ENCODE data around the gene APP. TPM values are rescaled to one million over a fixed set of nuclear protein-coding genes. Genes with fewer than 3 reads are reported as not detected.

APP gene
- total RNA-seq, 1 experiment from 2014 or later = 531 TPM

DNA sequence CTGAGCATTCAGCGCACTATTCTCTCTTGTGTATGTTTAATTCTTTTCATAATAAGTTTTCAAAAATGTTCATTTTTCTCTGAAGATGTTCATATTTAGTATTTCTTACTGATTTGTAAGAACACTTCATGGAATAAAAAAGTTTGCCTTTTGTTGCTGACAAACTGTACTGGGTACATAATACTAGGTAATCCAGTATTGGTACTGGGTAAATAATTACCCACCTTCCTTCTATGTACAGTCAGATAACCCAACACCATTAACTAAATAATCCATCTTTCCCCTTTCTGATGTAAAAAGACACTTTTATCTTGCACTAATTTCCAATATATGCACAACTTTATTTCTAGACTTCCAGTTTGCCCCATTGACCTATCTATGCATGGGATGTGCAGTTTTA is 23.9 kb downstream of the APP start:
- no peak for DNase-seq (ENCODE audit: low spot score)
- Histone ChIP-seq H3K27ac (ENCODE audit: low read depth, low read length, poor library complexity, severe bottlenecking) (no peak overlapping the region), H3K36me3 (ENCODE audit: insufficient read depth, low read length, poor library complexity, severe bottlenecking) (no peaks in the 10 kb centered on the region), H3K4me3 (ENCODE audit: low read depth, low read length, poor library complexity, severe bottlenecking) (no peak overlapping the region), H3K27me3 (replicated peaks; ENCODE audit: insufficient read depth, low read depth, low read length, poor library complexity) (no peaks in the 10 kb centered on the region), H3K4me1 (ENCODE audit: insufficient read depth, low read length, poor library complexity, severe bottlenecking) (peaks cover 44% of the 10 kb centered on the region), H3K9me3 (ENCODE audit: low read depth, low read length, poor library complexity, severe bottlenecking) (no peaks in the 10 kb centered on the region)
- ChIA-PET CTCF (no interaction called here), POLR2A (ENCODE audit: low non-redundant PET) (interaction anchor here (0.7 kb wide), 1 partner anchor 21 kb away, joined by 3 read pairs; no protein-coding TSS in a partner anchor)
- TF ChIP-seq CTCF (conservative IDR thresholded peaks at IDR 0.05; ENCODE audit: low read depth, low read length) = no peak
- no peak for TF ChIP-seq EZH2 (IDR thresholded peaks at IDR 0.05; ENCODE audit: borderline replicate concordance, low read depth, low read length, poor library complexity, severe bottlenecking)
- no TSS peak for BruUV-seq (replicated peaks)
- intact Hi-C loops (cut with micrococcal nuclease; ENCODE audit: unreplicated experiment) = no loop called here

- no peaks in the 10 kb centered on the region for H3K36me3 ChIP-seq (ENCODE audit: insufficient read depth, low read length, poor library complexity, severe bottlenecking)
- no peaks in the 10 kb centered on the region for H3K9me3 ChIP-seq (ENCODE audit: low read depth, low read length, poor library complexity, severe bottlenecking)
- POLR2A ChIA-PET (ENCODE audit: low non-redundant PET) = no interaction called here
- H3K4me3 ChIP-seq (ENCODE audit: low read depth, low read length, poor library complexity, severe bottlenecking) = no peak overlapping the region
- BruUV-seq (replicated peaks) = no TSS peak
- peaks cover 43% of the 10 kb centered on the region for H3K4me1 ChIP-seq (ENCODE audit: insufficient read depth, low read length, poor library complexity, severe bottlenecking)
- H3K27me3 ChIP-seq (replicated peaks; ENCODE audit: insufficient read depth, low read depth, low read length, poor library complexity) = no peaks in the 10 kb centered on the region
- no peak for DNase-seq (ENCODE audit: low spot score)
- CTCF ChIA-PET = no interaction called here
- no peak overlapping the region for H3K27ac ChIP-seq (ENCODE audit: low read depth, low read length, poor library complexity, severe bottlenecking)
- intact Hi-C loops (cut with micrococcal nuclease; ENCODE audit: unreplicated experiment) = no loop called here
- no peak for TF ChIP-seq CTCF (conservative IDR thresholded peaks at IDR 0.05; ENCODE audit: low read depth, low read length)
- TF ChIP-seq EZH2 (IDR thresholded peaks at IDR 0.05; ENCODE audit: borderline replicate concordance, low read depth, low read length, poor library complexity, severe bottlenecking) = no peak
Observed at GRCh38 chr21:26144031-26144430, 26.5 kb downstream of the APP start.

GRCh38 chr21:26142363-26142762 is 28.2 kb downstream of the APP start:
- H3K9me3 ChIP-seq (ENCODE audit: low read depth, low read length, poor library complexity, severe bottlenecking) = no peaks in the 10 kb centered on the region
- no peaks in the 10 kb centered on the region for H3K27me3 ChIP-seq (replicated peaks; ENCODE audit: insufficient read depth, low read depth, low read length, poor library complexity)
- CTCF ChIA-PET = no interaction called here
- intact Hi-C loops (cut with micrococcal nuclease; ENCODE audit: unreplicated experiment) = no loop called here
- BruUV-seq (replicated peaks) = no TSS peak
- H3K27ac ChIP-seq (ENCODE audit: low read depth, low read length, poor library complexity, severe bottlenecking) = no peak overlapping the region
- TF ChIP-seq CTCF (conservative IDR thresholded peaks at IDR 0.05; ENCODE audit: low read depth, low read length) (no peak), EZH2 (IDR thresholded peaks at IDR 0.05; ENCODE audit: borderline replicate concordance, low read depth, low read length, poor library complexity, severe bottlenecking) (no peak)
- no peak for DNase-seq (ENCODE audit: low spot score)
- H3K4me1 ChIP-seq (ENCODE audit: insufficient read depth, low read length, poor library complexity, severe bottlenecking) = peaks cover 29% of the 10 kb centered on the region
- no peak overlapping the region for H3K4me3 ChIP-seq (ENCODE audit: low read depth, low read length, poor library complexity, severe bottlenecking)
- H3K36me3 ChIP-seq (ENCODE audit: insufficient read depth, low read length, poor library complexity, severe bottlenecking) = no peaks in the 10 kb centered on the region
- POLR2A ChIA-PET (ENCODE audit: low non-redundant PET) = no interaction called here

Measured in A673 (cell line).